ENCODE measurements around the gene FCGBP. TPM values are rescaled to one million over a fixed set of nuclear protein-coding genes. Genes with fewer than 3 reads are reported as not detected.
"Not testable (repeated sequence)": the region's sequence is repeated elsewhere in the genome, so short reads cannot be mapped to it uniquely, and the experiment has no call there.

Gene FCGBP
- total and polyA plus RNA-seq, 4 donors = 1.3 to 65.8 (median 26.5) TPM

DNA sequence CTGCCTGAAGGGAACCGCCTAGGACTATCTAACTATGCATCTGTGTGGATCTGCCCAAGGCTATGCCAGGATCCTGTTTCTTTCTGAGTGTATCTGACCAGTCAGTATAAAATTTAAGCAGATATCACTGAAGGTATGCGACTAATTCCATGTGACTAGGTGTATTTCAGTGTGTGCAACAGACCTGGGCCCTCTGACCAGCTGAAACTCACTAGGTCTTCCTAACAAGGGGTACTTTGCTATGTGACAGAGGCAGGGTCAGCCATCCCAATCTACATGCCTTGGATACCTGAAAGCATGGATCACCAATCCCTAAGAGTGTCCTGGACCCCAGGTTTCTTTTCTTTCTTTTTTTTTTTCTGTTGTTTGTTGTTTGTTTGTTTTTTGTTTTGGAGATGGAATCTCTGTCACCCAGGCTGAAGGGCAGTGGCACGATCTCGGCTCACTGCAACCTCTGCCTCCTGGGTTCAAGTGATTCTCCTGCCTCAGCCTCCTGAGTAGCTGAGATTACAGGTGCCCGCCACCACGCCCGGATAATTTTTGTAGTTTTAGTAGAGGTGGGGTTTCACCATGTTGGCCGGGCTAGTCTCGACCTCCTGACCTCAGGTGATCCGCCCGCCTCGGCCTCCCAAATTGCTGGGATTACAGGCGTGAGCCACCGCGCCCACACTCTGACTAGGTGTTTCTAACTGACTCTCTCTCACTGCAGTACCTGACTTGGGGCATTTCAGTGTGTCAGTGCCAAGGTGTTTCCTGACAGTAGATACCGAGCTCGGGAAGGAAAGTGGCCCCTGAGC, 43.5 kb downstream of the FCGBP start:
- TF ChIP-seq, protein P1, sequence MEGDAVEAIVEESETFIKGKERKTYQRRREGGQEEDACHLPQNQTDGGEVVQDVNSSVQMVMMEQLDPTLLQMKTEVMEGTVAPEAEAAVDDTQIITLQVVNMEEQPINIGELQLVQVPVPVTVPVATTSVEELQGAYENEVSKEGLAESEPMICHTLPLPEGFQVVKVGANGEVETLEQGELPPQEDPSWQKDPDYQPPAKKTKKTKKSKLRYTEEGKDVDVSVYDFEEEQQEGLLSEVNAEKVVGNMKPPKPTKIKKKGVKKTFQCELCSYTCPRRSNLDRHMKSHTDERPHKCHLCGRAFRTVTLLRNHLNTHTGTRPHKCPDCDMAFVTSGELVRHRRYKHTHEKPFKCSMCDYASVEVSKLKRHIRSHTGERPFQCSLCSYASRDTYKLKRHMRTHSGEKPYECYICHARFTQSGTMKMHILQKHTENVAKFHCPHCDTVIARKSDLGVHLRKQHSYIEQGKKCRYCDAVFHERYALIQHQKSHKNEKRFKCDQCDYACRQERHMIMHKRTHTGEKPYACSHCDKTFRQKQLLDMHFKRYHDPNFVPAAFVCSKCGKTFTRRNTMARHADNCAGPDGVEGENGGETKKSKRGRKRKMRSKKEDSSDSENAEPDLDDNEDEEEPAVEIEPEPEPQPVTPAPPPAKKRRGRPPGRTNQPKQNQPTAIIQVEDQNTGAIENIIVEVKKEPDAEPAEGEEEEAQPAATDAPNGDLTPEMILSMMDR (IDR thresholded peaks at IDR 0.05; ENCODE audit: control extremely low read depth, extremely low read depth) = no peak
- Histone ChIP-seq H3K9ac (ENCODE audit: insufficient read depth in 1 of 2, low read length in 2 of 2) (no peak overlapping the region), H3K36me3 (ENCODE audit: control insufficient read depth in 4 of 4, insufficient read depth in 4 of 4, low read length in 4 of 4) (no peaks in the 10 kb centered on the region), H3K4me1 (ENCODE audit: control insufficient read depth in 5 of 5, insufficient read depth in 5 of 5, low read length in 5 of 5) (peaks cover 0 to 2% (median 0%) of the 10 kb centered on the region in 5 donors), H3K9me3 (ENCODE audit: control insufficient read depth in 4 of 4, insufficient read depth in 3 of 4, low read length in 3 of 4) (no peaks in the 10 kb centered on the region), H3K27ac (ENCODE audit: low read depth in 1 of 2, low read length in 1 of 2) (no peak overlapping the region), H3K27me3 (ENCODE audit: control insufficient read depth in 3 of 3, insufficient read depth in 3 of 3, low read length in 2 of 3) (peaks cover 0 to 2% (median 0%) of the 10 kb centered on the region in 3 donors), H3K4me3 (no peak overlapping the region)
- no peak for DNase-seq
- no peak for ATAC-seq (ENCODE audit: insufficient read depth, low FRiP score)
- 79 to 81% methylated on average over 17 of the region's 17 CpGs for WGBS, 2 donors

DNA sequence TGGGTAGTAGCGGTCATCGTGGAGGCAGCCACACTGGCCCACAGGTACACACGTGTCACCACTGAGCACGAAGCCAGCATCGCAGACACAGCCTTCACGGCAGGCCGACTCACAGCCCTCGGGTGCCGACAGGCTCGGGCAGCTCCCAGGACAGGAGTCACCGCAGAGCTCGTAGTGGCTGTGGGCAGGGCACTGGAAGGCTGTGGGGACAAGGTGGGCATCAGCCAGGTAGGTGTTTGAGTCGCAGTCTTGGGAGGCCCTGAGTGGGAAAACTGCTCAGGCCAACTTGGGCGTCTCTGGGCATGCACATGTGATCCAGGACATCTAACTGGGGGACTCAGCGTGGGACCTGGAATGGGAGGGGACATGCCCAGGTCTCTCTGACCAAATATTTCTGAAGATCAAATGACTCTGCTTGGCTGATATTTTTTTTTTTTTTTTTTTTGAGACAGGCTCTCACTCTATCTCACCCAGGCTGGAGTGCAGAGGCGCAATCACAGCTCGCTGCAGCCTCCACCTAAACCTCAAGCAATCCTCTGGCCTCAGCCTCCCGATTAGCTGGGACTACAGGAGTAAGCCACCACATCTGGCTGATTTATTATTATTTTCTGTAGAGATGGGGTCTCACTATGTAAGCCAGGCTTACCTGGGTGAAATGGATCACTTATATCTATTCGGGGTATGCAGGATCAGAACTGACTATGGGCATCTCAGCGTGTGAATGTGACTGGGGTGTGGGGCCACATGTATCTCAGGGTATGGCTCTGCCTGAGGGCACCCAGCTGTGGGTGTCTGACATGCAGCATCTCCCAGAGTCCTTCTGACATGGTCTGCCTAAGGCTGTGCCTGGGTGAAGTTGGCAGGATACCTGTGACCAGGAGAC, 44.3 kb downstream of the FCGBP start:
- H3K27ac ChIP-seq (ENCODE audit: low read depth in 1 of 2, low read length in 1 of 2); H3K4me3 ChIP-seq; H3K9me3 ChIP-seq (ENCODE audit: control insufficient read depth in 4 of 4, insufficient read depth in 3 of 4, low read length in 3 of 4); H3K27me3 ChIP-seq (ENCODE audit: control insufficient read depth in 3 of 3, insufficient read depth in 3 of 3, low read length in 2 of 3); H3K4me1 ChIP-seq (ENCODE audit: control insufficient read depth in 5 of 5, insufficient read depth in 5 of 5, low read length in 5 of 5); DNase-seq; H3K36me3 ChIP-seq (ENCODE audit: control insufficient read depth in 4 of 4, insufficient read depth in 4 of 4, low read length in 4 of 4); H3K9ac ChIP-seq (ENCODE audit: insufficient read depth in 1 of 2, low read length in 2 of 2); ATAC-seq (ENCODE audit: insufficient read depth, low FRiP score): not testable (repeated sequence)
- WGBS, 2 donors = 92 to 94% methylated on average over 17 to 18 of the region's 20 CpGs

DNA sequence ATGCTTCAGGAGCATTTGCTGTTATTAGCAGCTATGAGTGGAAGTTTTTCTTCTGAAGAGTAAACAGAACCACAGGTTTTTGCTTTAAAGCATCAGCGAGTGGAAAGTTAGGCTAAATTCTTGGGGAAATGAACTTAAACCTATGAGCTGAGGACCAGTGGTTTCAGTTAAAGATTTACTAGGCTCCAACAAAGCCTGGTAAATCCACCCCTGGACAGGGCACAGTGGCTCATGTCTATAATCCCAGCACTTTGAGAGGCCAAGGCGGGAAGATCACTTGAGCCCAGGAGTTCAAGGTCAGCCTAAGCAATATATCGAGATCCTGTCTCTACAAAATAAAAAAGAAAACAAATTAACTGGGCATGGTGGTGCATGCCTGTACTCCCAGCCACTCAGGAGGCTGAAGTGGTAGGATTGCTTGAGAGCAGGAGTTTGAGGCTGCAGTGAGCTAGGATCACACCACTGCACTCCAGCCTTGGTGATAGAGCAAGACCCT, 46.9 kb downstream of the FCGBP start:
- not testable (repeated sequence) for H3K9me3 ChIP-seq (ENCODE audit: control insufficient read depth in 4 of 4, insufficient read depth in 3 of 4, low read length in 3 of 4); H3K36me3 ChIP-seq (ENCODE audit: control insufficient read depth in 4 of 4, insufficient read depth in 4 of 4, low read length in 4 of 4); H3K27me3 ChIP-seq (ENCODE audit: control insufficient read depth in 3 of 3, insufficient read depth in 3 of 3, low read length in 2 of 3); H3K27ac ChIP-seq (ENCODE audit: low read depth in 1 of 2, low read length in 1 of 2); H3K4me1 ChIP-seq (ENCODE audit: control insufficient read depth in 5 of 5, insufficient read depth in 5 of 5, low read length in 5 of 5); H3K9ac ChIP-seq (ENCODE audit: insufficient read depth in 1 of 2, low read length in 2 of 2); H3K4me3 ChIP-seq; ATAC-seq (ENCODE audit: insufficient read depth, low FRiP score); DNase-seq
- 59 to 77% methylated on average over 2 to 3 of the region's 3 CpGs for WGBS, 2 donors

DNA sequence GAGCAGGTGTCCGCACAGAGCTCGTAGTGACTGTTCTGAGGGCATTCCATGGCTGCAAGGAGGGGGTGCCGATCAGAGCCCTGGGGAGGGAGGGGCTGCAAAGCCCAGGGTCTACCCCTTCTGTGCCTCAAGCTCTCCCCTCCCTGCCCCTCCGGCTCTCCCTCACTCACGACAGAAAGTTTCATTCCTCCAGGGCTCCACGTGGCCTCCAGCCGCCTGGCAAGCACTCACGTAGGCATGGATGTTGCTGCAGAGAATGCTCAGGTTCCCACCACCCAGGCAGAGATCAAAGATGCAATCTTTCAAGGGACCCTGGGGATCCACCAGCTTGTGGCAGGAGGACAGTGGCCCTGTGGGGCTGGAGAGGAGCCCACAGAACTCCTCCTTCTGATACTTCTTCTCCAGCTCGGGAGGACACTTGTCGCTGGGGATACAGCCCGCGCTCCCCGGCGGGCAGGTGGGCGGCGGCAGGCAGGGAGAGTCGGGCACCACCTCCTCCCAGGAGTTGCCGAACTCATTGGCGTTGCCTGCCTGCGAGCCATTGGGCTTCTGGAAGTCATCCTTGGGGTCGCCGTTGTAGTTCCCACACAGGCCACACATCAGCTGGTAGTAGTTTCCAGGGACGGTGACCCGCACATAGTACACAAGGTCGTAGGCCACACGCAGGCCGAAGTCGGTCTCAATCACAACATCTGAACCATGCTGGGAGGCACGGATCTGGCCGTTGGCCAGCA, 48.4 kb downstream of the FCGBP start:
- H3K36me3 ChIP-seq (ENCODE audit: control insufficient read depth in 4 of 4, insufficient read depth in 4 of 4, low read length in 4 of 4); H3K4me3 ChIP-seq; DNase-seq; H3K9ac ChIP-seq (ENCODE audit: insufficient read depth in 1 of 2, low read length in 2 of 2); ATAC-seq (ENCODE audit: insufficient read depth, low FRiP score); H3K4me1 ChIP-seq (ENCODE audit: control insufficient read depth in 5 of 5, insufficient read depth in 5 of 5, low read length in 5 of 5); H3K27me3 ChIP-seq (ENCODE audit: control insufficient read depth in 3 of 3, insufficient read depth in 3 of 3, low read length in 2 of 3); H3K27ac ChIP-seq (ENCODE audit: low read depth in 1 of 2, low read length in 1 of 2); H3K9me3 ChIP-seq (ENCODE audit: control insufficient read depth in 4 of 4, insufficient read depth in 3 of 4, low read length in 3 of 4): not testable (repeated sequence)
- WGBS, 2 donors = 89 to 90% methylated on average over 21 to 22 of the region's 30 CpGs

DNA sequence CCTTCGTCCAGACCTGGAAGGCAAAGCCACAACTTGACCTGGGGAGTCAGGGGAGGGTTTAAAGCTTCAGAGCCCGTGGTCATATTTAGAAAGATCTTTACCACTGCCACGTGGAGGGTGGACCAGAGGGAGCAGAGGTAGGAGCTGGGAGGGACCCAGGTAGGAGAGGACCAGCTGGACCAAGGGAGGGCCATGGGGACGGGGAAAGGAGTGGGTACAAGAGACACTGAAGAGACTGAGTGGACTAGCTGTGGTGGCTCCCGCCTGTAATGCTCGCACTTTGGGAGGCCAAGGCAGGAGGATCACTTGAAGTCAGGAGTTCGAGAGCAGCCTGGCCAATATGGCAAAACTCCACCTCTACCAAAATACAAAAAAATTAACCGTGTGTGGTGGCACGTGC, 49.7 kb downstream of the FCGBP start:
- not testable (repeated sequence) for H3K4me3 ChIP-seq; ATAC-seq (ENCODE audit: insufficient read depth, low FRiP score)
- 81 to 99% methylated on average over 3 of the region's 9 CpGs for WGBS, 2 donors

More for the DNA sequence above, 49.7 kb downstream of the FCGBP start:
- not testable (repeated sequence) for H3K27me3 ChIP-seq (ENCODE audit: control insufficient read depth in 3 of 3, insufficient read depth in 3 of 3, low read length in 2 of 3); H3K36me3 ChIP-seq (ENCODE audit: control insufficient read depth in 4 of 4, insufficient read depth in 4 of 4, low read length in 4 of 4); H3K4me1 ChIP-seq (ENCODE audit: control insufficient read depth in 5 of 5, insufficient read depth in 5 of 5, low read length in 5 of 5); H3K9me3 ChIP-seq (ENCODE audit: control insufficient read depth in 4 of 4, insufficient read depth in 3 of 4, low read length in 3 of 4); DNase-seq; H3K27ac ChIP-seq (ENCODE audit: low read depth in 1 of 2, low read length in 1 of 2); H3K9ac ChIP-seq (ENCODE audit: insufficient read depth in 1 of 2, low read length in 2 of 2)
